Activated CD4-positive, alpha-beta T cell treated with anti-CD3 and anti-CD28 coated beads, Interleukin-2, amount 50 U/mL, for 4 hours (primary cell): ENCODE results near the gene SPAM1.
"Not testable (repeated sequence)": the region's sequence is repeated elsewhere in the genome, so short reads cannot be mapped to it uniquely, and the experiment has no call there.

Source experiments
- DNase-seq, 2 experiments: peaks; one replicate each; pipeline ENCODE4 v3.0.0-alpha.2; 2020

Gene SPAM1, protein sequence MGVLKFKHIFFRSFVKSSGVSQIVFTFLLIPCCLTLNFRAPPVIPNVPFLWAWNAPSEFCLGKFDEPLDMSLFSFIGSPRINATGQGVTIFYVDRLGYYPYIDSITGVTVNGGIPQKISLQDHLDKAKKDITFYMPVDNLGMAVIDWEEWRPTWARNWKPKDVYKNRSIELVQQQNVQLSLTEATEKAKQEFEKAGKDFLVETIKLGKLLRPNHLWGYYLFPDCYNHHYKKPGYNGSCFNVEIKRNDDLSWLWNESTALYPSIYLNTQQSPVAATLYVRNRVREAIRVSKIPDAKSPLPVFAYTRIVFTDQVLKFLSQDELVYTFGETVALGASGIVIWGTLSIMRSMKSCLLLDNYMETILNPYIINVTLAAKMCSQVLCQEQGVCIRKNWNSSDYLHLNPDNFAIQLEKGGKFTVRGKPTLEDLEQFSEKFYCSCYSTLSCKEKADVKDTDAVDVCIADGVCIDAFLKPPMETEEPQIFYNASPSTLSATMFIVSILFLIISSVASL

GRCh38 chr7:123924941-123925340 lies at the start of gene SPAM1:
TSS of gene SPAM1 (plus strand) at chr7:123925241. CDS start at chr7:123953571, 28,330 bp downstream.
- no peak for DNase-seq

- DNase-seq, result no peak
These were observed 48.3 kb upstream of the SPAM1 start for GRCh38 chr7:123876557-123877256.

GRCh38 chr7:123879628-123880027 lies 45.4 kb upstream of the SPAM1 start:
- DNase-seq, result no peak

GRCh38 chr7:123881300-123881699 lies 43.7 kb upstream of the SPAM1 start:
- DNase-seq, result no peak

DNA sequence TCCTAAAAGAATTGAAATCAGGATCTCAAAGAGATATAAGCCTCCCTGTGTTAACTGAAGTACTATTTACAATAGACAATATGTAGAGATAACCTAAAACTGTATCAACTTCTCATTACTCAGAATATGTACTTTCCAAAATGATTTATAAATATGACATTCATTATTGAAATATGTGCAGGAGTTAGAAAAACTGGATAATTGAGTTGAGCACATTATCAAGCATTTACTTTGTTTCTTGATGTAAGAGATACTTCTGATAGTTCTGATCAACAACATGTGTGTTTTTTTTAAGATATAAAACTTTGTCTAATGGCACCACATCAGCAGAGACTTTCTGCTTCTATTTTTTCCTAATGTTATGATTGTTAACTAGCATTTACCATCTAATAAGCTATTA lies 41.9 kb upstream of the SPAM1 start:
- no peak for DNase-seq

GRCh38 chr7:123888192-123888591 lies 36.8 kb upstream of the SPAM1 start:
- no peak for DNase-seq

- not testable (repeated sequence) for DNase-seq
These were observed 30.3 kb upstream of the SPAM1 start for GRCh38 chr7:123894753-123895152.

GRCh38 chr7:123901101-123901500 lies 23.9 kb upstream of the SPAM1 start:
- DNase-seq, result no peak

DNA sequence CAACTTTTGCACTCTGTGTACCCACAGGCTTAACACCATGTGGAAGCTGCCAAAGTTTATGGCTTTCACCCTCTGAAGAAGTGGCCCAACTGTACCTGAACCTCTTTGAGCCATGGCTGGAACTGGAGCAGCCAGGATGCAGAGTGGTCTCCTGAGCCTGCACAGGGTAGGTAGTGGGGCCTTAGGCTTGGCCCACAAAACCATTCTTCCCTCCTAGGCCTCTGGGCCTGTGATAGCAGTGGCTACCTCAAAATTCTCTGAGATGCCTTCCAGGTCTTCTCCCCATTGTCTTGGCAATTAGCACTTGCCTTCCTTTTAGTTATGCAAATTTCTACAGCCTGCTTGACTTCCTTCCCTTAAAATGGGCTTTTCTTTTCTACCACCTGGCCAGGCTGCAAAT lies 19.3 kb upstream of the SPAM1 start:
- DNase-seq, result no peak

GRCh38 chr7:123916240-123916724 lies 8.8 kb upstream of the SPAM1 start:
- DNase-seq, result no peak

DNA sequence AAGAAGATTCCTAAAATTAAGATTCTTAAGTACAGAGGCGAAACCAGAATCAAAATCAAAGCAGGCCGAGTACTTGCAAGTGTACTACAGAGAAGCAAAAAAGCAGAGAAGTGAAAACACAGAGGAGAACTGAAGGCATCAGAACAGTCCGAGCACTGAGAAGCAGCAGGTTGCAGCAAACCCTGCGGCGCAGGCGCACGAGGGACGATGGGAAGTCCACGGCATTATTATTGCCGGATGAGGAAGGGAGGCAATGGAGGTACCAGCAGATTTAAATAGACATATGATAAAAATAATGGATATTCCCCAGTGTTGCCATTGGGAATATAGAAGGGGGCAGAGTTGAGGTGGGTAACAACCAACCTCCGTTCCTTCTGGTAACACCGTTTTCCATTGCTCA lies 7.2 kb upstream of the SPAM1 start:
- DNase-seq, result no peak

GRCh38 chr7:123918309-123918708 lies 6.7 kb upstream of the SPAM1 start:
- DNase-seq, result no peak

- no peak for DNase-seq
These were observed 1.4 kb upstream of the SPAM1 start for GRCh38 chr7:123923599-123923998.

DNA sequence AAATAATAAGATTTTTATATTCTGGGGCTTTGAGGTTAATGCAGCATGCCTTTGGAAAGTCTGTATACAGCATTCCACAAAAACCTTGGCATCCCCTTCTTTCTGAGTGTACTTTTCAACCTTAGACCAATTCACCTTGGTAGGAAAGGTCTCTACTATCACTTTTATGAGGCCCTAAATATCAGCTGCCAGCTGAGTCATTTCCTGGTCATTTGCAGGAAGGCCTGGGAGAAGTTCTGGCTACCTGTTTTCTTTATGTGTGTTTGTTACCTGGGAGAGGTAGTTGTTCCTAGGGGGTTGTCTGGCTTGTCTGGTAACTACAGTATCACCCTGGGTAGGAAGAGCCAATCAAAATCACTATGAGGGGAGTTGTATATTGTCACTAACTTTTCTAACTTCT lies 4.1 kb downstream of the SPAM1 start:
- no peak for DNase-seq

GRCh38 chr7:123929655-123930054 lies 4.6 kb downstream of the SPAM1 start:
- no peak for DNase-seq

DNA sequence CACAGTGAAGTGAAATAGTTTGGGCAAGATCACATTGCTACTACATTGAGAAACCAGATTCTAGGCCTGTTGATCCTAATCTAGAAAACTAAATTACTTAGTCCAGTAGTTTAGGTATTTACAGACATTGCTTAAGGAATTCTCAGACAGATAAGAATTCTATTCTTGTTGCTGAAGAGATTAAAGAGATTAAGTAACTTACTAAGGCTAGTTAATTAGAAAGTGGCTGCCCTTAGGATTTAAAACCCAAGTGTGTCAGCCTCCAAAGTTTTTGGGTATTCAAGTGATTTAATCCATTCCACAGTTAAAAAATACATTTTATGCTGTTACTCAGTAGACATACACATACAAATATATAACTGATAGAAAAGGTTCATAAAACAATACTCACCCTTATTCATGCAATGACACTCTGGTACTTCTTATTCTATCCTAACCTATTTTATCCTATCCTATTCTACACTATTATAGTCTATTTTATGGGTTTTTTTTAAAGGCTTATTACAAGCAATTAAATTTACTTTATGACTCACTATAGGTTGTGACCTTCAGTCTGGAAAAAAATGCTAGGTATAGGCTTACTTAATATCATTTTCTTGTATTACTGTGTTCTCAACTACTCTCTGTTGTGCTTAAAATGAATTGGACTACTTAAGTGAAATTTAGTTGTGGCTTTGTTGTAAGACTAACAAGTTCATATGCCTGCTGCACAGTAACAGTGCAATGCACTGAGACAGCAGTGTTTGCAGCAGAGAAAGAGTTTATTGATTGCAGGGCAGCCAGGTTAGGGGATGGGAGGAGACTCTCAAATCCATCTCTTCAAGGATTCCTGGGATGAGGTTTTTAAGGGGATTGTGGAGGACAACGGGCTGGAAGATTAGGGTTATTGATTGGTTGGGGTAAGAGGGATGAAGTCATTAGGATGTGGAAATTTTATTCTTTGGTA lies 10.7 kb downstream of the SPAM1 start:
- DNase-seq, result no peak

GRCh38 chr7:123936388-123936787 lies 11.3 kb downstream of the SPAM1 start:
- DNase-seq, result no peak

DNA sequence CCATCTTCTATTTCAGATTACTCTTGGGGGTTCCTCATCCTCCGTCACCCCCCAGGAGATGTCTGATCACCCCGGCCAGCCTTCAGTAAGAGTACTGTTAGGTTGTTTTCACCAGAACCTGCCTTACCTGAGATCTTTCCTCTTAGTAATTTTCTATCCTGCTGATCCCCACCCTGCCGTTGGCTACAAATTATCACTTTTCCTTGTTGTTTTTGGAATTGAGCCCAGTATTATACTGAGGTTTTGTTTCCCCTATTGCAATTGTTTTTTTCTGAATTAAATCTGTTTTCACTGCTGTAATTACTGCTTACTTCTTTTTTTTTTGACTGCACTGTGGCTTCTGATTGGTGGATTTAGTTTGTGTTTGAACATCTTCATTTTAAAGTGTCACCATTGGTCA lies 14.7 kb downstream of the SPAM1 start:
- no peak for DNase-seq

DNA sequence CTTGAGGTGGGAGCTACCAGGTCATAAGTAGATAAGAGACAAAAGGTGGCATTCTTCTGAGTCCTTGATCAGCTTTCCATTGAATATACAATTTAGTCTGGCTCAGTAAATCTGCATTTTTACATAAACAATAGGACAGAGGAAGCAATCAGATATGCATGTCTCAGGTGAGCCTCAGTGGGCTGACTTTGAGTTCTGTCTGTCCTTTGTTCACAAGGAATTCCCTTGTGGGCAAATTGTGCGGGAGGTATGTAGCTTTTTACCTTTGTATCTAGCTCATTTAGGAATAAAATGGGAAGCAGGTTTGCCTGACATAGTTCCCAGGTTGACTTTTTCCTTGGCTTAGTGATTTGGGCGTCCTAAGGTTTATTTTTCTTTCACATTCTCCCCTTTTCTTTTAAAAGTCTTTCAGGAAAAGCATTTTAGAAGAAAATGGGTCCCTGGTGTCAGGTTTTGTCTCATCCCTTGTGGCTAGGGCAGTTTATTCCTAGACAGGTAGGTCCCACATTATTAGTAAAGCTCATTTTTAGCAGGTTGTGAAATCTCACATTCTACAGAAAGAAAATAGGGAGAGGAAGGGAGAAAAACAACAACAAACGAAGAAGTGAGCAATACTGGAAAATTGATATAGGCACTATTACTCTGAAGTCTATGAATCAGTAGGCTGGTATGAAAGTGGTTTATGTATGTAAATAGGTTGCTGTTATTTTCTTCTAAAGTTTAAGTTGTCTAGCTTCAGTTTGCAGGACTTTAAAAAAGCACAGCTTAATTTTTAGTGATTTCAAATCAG lies 16.5 kb downstream of the SPAM1 start:
- DNase-seq, result no peak

DNA sequence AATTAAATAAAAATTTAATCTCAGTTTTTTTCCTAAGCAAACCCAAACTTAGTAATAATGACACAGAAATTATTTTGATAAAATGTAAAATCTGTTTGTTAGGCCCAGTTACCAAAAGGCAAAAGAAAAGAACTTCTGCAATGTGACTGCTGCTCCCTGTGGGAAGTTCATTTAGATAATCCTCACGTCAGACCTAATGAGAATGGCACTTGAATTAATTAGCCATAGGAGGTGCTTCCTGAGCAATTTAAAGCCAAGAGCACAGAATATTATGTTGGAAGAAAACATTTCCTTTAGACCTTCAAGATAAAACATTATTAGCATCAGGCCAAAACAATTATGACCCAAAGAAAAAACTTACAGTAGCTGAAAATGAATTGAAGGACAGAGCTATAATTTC lies 19.4 kb downstream of the SPAM1 start:
- DNase-seq, result no peak

DNA sequence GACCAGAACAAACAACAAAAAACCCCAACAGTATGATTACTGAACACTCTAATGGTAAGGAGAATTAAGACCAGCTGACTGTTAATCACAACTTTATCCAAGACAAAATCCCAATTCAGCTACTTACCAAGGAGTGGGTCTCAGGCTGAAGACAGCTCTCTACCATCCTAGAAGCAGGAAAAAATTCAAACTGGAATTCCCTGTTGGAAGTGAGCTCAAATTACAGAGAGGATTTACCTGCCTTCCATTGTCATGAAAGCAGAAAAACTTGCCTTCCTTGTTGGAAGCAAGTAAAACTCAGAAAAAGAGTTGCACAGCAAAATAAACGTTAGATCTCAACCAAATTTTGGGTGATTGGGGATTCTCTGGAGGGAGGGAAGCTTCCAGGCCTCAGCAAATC lies 20.9 kb downstream of the SPAM1 start:
- DNase-seq, result no peak

GRCh38 chr7:123948136-123948535 lies 23.1 kb downstream of the SPAM1 start:
- DNase-seq, result no peak
